Neural cell (in vitro differentiated cells): ENCODE measurements around the gene DEFB132.

Experiments
- POLR2AphosphoS5 ChIP-seq: IDR thresholded peaks from 2 replicates; pipeline ENCODE4 v1.6.1; 2012
- TAF1 ChIP-seq: IDR thresholded peaks from 2 replicates; pipeline ENCODE4 v1.6.1; 2012; ENCODE audit warnings: low read depth
- TF ChIP-seq, protein P1 (sequence below): fragments of 450-650 bp; IDR thresholded peaks from 2 replicates; pipeline ENCODE4 v1.5.1; 2014; ENCODE audit warnings: antibody characterized with exemption, mild to moderate bottlenecking, moderate library complexity; ENCODE audit not compliant: poor library complexity, severe bottlenecking
- TF ChIP-seq, protein P2 (sequence below): IDR thresholded peaks from 2 replicates; pipeline ENCODE4 v1.6.1; 2012; ENCODE audit warnings: borderline replicate concordance

DNA sequence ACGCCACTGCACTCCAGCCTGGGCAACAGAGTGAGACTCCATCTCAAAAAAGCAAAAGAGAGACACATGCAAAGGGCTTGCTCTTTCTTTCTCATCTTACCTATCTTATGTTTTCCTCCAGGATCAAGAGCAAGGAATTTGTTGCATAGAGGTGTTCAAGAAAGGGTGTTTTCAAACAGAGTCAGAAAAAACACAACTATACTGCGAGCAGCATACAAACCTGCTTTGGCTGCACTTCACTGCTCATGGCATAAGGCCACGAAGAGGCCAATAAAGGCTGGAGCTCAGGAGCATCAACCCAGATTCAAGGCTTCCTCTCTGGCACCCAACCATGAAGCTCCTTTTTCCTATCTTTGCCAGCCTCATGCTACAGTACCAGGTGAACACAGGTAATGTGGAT, 30.6 kb upstream of the DEFB132 start, which contains the start of gene DEFB129:
- TF ChIP-seq, protein P1, sequence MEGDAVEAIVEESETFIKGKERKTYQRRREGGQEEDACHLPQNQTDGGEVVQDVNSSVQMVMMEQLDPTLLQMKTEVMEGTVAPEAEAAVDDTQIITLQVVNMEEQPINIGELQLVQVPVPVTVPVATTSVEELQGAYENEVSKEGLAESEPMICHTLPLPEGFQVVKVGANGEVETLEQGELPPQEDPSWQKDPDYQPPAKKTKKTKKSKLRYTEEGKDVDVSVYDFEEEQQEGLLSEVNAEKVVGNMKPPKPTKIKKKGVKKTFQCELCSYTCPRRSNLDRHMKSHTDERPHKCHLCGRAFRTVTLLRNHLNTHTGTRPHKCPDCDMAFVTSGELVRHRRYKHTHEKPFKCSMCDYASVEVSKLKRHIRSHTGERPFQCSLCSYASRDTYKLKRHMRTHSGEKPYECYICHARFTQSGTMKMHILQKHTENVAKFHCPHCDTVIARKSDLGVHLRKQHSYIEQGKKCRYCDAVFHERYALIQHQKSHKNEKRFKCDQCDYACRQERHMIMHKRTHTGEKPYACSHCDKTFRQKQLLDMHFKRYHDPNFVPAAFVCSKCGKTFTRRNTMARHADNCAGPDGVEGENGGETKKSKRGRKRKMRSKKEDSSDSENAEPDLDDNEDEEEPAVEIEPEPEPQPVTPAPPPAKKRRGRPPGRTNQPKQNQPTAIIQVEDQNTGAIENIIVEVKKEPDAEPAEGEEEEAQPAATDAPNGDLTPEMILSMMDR: no peak
- no peak for TF ChIP-seq TAF1
- TF ChIP-seq, protein P2, sequence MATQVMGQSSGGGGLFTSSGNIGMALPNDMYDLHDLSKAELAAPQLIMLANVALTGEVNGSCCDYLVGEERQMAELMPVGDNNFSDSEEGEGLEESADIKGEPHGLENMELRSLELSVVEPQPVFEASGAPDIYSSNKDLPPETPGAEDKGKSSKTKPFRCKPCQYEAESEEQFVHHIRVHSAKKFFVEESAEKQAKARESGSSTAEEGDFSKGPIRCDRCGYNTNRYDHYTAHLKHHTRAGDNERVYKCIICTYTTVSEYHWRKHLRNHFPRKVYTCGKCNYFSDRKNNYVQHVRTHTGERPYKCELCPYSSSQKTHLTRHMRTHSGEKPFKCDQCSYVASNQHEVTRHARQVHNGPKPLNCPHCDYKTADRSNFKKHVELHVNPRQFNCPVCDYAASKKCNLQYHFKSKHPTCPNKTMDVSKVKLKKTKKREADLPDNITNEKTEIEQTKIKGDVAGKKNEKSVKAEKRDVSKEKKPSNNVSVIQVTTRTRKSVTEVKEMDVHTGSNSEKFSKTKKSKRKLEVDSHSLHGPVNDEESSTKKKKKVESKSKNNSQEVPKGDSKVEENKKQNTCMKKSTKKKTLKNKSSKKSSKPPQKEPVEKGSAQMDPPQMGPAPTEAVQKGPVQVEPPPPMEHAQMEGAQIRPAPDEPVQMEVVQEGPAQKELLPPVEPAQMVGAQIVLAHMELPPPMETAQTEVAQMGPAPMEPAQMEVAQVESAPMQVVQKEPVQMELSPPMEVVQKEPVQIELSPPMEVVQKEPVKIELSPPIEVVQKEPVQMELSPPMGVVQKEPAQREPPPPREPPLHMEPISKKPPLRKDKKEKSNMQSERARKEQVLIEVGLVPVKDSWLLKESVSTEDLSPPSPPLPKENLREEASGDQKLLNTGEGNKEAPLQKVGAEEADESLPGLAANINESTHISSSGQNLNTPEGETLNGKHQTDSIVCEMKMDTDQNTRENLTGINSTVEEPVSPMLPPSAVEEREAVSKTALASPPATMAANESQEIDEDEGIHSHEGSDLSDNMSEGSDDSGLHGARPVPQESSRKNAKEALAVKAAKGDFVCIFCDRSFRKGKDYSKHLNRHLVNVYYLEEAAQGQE: no peak
- TF ChIP-seq POLR2AphosphoS5: no peak
